C4-2B (cell line): ENCODE results near the gene LRP5.
"Not testable (repeated sequence)": the region's sequence is repeated elsewhere in the genome, so short reads cannot be mapped to it uniquely, and the experiment has no call there.

Source experiments
- H3K27ac ChIP-seq: fragments of 450-650 bp; 2 replicates; pipeline ENCODE4 v1.5.1; 2017
- CTCF ChIP-seq: fragments of 450-650 bp; conservative IDR thresholded peaks from 2 replicates; pipeline ENCODE4 v1.5.1; 2017; ENCODE audit warnings: mild to moderate bottlenecking
- ZFX ChIP-seq: fragments of 450-650 bp; IDR thresholded peaks from 2 replicates; pipeline ENCODE4 v1.6.1; 2017

LRP5 gene

GRCh38 chr11:68297812-68298658, 14.4 kb upstream of the LRP5 start:
- no peak for TF ChIP-seq ZFX
- TF ChIP-seq CTCF: peak; percentile 100
- H3K27ac ChIP-seq: no peak overlapping the region

- TF ChIP-seq ZFX: no peak
- TF ChIP-seq CTCF: no peak
- H3K27ac ChIP-seq: no peak overlapping the region
Observed at GRCh38 chr11:68298659-68299516, 13.5 kb upstream of the LRP5 start.

DNA sequence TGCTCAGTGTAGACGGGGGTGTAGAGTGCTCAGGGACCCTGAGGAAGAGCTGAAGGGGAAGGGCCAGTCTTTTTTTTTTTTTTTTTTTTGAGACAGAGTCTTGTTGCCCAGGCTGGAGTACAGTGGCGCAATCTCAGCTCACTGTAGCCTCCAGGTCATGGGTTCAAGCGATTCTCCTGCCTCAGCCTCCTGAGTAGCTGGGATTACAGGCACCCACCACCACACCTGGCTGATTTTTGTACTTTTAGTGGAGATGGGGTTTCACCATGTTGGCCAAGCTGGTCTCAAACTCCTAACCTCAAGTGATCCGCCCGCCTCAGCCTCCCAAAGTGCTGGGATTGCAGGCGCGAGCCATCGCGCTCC, 12.9 kb upstream of the LRP5 start:
- not testable (repeated sequence) for H3K27ac ChIP-seq

GRCh38 chr11:68300076-68300830, 12.1 kb upstream of the LRP5 start:
- TF ChIP-seq ZFX: no peak
- no peak for TF ChIP-seq CTCF
- H3K27ac ChIP-seq: no peak overlapping the region

DNA sequence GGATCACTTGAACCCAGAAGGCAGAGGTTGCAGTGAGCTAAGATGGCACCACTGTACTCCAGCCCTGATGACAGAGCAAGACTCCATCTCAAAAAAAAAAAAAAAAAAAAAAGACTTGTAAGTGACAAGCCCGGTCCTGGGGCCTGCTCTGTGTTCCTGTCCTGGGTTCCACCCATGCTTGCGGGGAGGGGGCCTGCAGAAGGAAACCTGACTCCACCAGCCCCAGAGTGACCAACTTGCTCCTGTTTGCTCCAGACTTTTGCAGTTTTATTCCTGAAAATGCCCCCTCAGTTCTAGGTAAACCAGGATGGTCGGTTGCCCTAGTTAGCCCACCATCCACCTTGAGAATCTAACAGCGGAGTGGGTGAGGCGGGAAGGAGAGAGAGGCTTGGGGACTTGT, 10.1 kb upstream of the LRP5 start:
- no peak overlapping the region for H3K27ac ChIP-seq
- TF ChIP-seq ZFX (no peak), CTCF (no peak)

GRCh38 chr11:68302670-68303069, 9.7 kb upstream of the LRP5 start:
- no peak overlapping the region for H3K27ac ChIP-seq
- TF ChIP-seq CTCF (no peak), ZFX (no peak)

DNA sequence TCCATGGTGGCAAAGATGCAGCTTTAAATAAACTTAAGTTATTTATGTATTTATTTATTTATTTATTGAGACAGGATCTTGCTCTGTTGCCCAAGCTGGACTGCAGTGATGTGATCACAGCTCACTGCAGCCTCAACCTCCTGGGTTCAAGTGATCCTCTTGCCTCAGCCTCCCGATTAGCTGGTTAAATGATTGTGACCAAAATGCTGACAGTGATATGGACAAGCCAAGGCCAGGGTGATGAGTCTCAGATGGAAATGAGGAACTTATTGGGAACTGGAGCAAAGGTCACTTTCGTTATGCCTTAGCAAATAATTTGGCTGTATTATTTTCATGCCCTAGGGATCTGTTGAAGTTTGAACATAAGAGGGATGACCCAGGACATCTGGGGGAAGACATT, 9.3 kb upstream of the LRP5 start:
- no peak for TF ChIP-seq CTCF
- TF ChIP-seq ZFX: no peak
- no peak overlapping the region for H3K27ac ChIP-seq
